ENCODE results near the gene EIF5. TPM values are rescaled to one million over a fixed set of nuclear protein-coding genes. Genes with fewer than 3 reads are reported as not detected.

EIF5 gene
- total and polyA plus RNA-seq, 2 experiments from 2014 or later, result 194 to 634 TPM

GRCh38 chr14:103288076-103288766 is 45.8 kb upstream of the EIF5 start:
- H3K4me2 ChIP-seq, result no peak overlapping the region
- no peaks in the 10 kb centered on the region for H4K20me1 ChIP-seq (replicated peaks; ENCODE audit: insufficient read depth)
- DNase-seq (ENCODE audit: low spot score), result no peak
- H3K27ac ChIP-seq (ENCODE audit: low read depth), result no peak overlapping the region
- no peaks in the 10 kb centered on the region for H3K27me3 ChIP-seq (ENCODE audit: insufficient read depth)
- no peaks in the 10 kb centered on the region for H3F3A ChIP-seq (replicated peaks; ENCODE audit: low read depth)
- peaks cover 8% of the 10 kb centered on the region for H3K27me3 Mint-ChIP-seq (ENCODE audit: insufficient read depth, low read depth, poor library complexity)
- no peak overlapping the region for H3K27ac Mint-ChIP-seq
- H3K4me3 ChIP-seq, result no peak overlapping the region
- no peaks in the 10 kb centered on the region; the same call in 2 of the 3 replicates for H3K36me3 Mint-ChIP-seq (ENCODE audit: low read depth)
- H3K36me3 ChIP-seq (ENCODE audit: insufficient read depth), result no peaks in the 10 kb centered on the region
- no peak overlapping the region for H3K4me3 Mint-ChIP-seq
- TF ChIP-seq ZNF114 (CRISPR knock-in tag; IDR thresholded peaks at IDR 0.05) (no peak), EZH2phosphoT487 (IDR thresholded peaks at IDR 0.05; ENCODE audit: unreplicated experiment) (no peak), JUNB (IDR thresholded peaks at IDR 0.05; ENCODE audit: unreplicated experiment) (no peak), REST (IDR thresholded peaks at IDR 0.05; ENCODE audit: unreplicated experiment) (no peak)
- TF ChIP-seq, protein P1, sequence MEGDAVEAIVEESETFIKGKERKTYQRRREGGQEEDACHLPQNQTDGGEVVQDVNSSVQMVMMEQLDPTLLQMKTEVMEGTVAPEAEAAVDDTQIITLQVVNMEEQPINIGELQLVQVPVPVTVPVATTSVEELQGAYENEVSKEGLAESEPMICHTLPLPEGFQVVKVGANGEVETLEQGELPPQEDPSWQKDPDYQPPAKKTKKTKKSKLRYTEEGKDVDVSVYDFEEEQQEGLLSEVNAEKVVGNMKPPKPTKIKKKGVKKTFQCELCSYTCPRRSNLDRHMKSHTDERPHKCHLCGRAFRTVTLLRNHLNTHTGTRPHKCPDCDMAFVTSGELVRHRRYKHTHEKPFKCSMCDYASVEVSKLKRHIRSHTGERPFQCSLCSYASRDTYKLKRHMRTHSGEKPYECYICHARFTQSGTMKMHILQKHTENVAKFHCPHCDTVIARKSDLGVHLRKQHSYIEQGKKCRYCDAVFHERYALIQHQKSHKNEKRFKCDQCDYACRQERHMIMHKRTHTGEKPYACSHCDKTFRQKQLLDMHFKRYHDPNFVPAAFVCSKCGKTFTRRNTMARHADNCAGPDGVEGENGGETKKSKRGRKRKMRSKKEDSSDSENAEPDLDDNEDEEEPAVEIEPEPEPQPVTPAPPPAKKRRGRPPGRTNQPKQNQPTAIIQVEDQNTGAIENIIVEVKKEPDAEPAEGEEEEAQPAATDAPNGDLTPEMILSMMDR (conservative IDR thresholded peaks at IDR 0.05; ENCODE audit: low read depth in 2 of 2), result no peak
- H3K4me1 Mint-ChIP-seq, result peaks cover 24% of the 10 kb centered on the region
- H3K79me2 ChIP-seq (replicated peaks; ENCODE audit: insufficient read depth), result no peaks in the 10 kb centered on the region
- H2AFZ ChIP-seq, result no peak overlapping the region
- no peaks in the 10 kb centered on the region for H3K9me2 ChIP-seq (ENCODE audit: insufficient read depth)
- H3K9me3 Mint-ChIP-seq, result peaks cover 13% of the 10 kb centered on the region
- no peak for ATAC-seq
- peaks cover 12% of the 10 kb centered on the region for H3K4me1 ChIP-seq (ENCODE audit: insufficient read depth)

- Histone ChIP-seq H3K4me3 (no peak overlapping the region), H3K27ac (ENCODE audit: low read depth) (no peak overlapping the region), H3K27me3 (ENCODE audit: insufficient read depth) (no peaks in the 10 kb centered on the region), H3K79me2 (replicated peaks; ENCODE audit: insufficient read depth) (no peaks in the 10 kb centered on the region), H4K20me1 (replicated peaks; ENCODE audit: insufficient read depth) (no peaks in the 10 kb centered on the region), H3K4me1 (ENCODE audit: insufficient read depth) (peaks cover 2% of the 10 kb centered on the region; the same call in 1 of the 2 replicates), H3K9me2 (ENCODE audit: insufficient read depth) (no peaks in the 10 kb centered on the region), H3K36me3 (ENCODE audit: insufficient read depth) (no peaks in the 10 kb centered on the region), H2AFZ (no peak overlapping the region), H3F3A (replicated peaks; ENCODE audit: low read depth) (no peaks in the 10 kb centered on the region), H3K4me2 (no peak overlapping the region)
- H3K27me3 Mint-ChIP-seq (ENCODE audit: insufficient read depth, low read depth, poor library complexity), result peaks cover 8% of the 10 kb centered on the region
- H3K27ac Mint-ChIP-seq, result no peak overlapping the region
- H3K36me3 Mint-ChIP-seq (ENCODE audit: low read depth), result no peaks in the 10 kb centered on the region; the same call in 2 of the 3 replicates
- DNase-seq (ENCODE audit: low spot score) (no peak), ATAC-seq (no peak)
- H3K4me1 Mint-ChIP-seq, result peaks cover 6% of the 10 kb centered on the region
- TF ChIP-seq POLR2AphosphoS5 (IDR thresholded peaks at IDR 0.05; ENCODE audit: low read depth) (no peak), REST (IDR thresholded peaks at IDR 0.05; ENCODE audit: unreplicated experiment) (no peak)
- peaks cover 13% of the 10 kb centered on the region for H3K9me3 Mint-ChIP-seq
- H3K4me3 Mint-ChIP-seq, result no peak overlapping the region
Measured at GRCh38 chr14:103290056-103290455, 44.0 kb upstream of the EIF5 start.
